ENCODE results near the gene CAMSAP1. TPM values are rescaled to one million over a fixed set of nuclear protein-coding genes. Genes with fewer than 3 reads are reported as not detected.
A peak's percentile ranks its signal among the peaks of the same experiment; 100 is the strongest.

The CAMSAP1 gene
- total and polyA plus RNA-seq, 9 of the 15 experiments (the other 6 are each of a cell fraction or from before 2014, with no cell fraction given), result 1.5 to 28.8 (median 14.3) TPM

DNA sequence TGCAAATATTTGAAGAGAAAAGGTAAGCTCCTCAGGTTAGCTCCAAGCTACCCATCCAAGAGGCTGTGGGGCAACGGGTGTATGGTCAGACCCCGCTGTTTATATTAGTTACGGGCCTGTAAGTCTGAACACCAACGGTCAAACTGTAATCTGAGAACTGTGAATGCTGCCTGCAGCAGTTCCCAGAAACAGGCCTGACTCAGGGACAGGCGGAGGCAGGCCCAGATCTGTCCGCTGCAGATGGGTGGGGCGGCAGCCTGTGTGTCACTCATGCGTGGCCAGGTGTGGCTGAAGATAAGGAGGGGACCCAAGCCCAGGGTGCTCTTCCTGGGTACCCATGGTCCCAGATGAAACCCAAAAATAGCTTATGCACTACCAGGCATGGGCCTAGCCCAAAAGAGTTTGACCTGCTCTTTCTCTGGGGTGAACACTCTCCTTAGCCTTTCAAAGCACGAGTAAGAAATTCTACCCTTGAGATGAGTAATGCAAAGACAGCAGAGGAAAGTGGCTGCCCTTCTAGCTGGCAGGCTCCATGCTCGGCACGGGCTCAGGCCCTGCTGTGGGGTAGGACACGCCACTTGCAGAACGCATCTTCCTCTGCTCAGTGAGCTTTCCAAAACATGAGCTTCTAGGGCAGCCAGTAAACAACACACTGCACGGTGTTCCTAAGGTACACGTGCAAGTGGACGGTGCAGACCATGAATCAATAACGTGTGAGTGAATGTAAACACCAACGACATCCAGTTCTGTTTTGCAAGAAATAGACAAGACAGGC is 44.7 kb upstream of the CAMSAP1 start (continued):
- no peak for TF ChIP-seq ZNF668 (CRISPR knock-in tag; IDR thresholded peaks at IDR 0.05)
- TF ChIP-seq CREB1 (IDR thresholded peaks at IDR 0.05), result peak; percentile 82
- peak; percentile 68; the same call in 1 of the 2 replicates for TF ChIP-seq CREB1 (CRISPR knock-in tag; IDR thresholded peaks at IDR 0.05)
- peak; percentile 80 for TF ChIP-seq MECOM (CRISPR knock-in tag; IDR thresholded peaks at IDR 0.05)
- TF ChIP-seq MAFF (IDR thresholded peaks at IDR 0.05; ENCODE audit: low read length), result no peak
- TF ChIP-seq ARID4B (CRISPR knock-in tag; IDR thresholded peaks at IDR 0.05), result peak; percentile 57; the same call in 1 of the 2 replicates
- TF ChIP-seq KDM5B (IDR thresholded peaks at IDR 0.05; ENCODE audit: insufficient replicate concordance, low read depth, low read length), result peak; percentile 25
- TF ChIP-seq TEAD2 (tag; IDR thresholded peaks at IDR 0.05), result no peak
- TF ChIP-seq ZNF274 (IDR thresholded peaks at IDR 0.05; ENCODE audit: borderline replicate concordance, low read depth, low read length), result peak; percentile 74; the same call in 1 of the 2 replicates
- no peak for TF ChIP-seq FIP1L1 (IDR thresholded peaks at IDR 0.05; ENCODE audit: low read depth, low read length, poor library complexity, severe bottlenecking)
- TF ChIP-seq RUNX1 (IDR thresholded peaks at IDR 0.05; ENCODE audit: low read depth), result peak; percentile 98
- peak; percentile 92 for TF ChIP-seq BHLHE40 (IDR thresholded peaks at IDR 0.05; ENCODE audit: low read length)
- peak in 1 of 2 experiments; percentile 97; a peak in 2 of 4 replicates for TF ChIP-seq ZMIZ1 (IDR thresholded peaks at IDR 0.05; ENCODE audit: low read depth in 2 of 2, low read length in 2 of 2)
- TF ChIP-seq, protein P1, sequence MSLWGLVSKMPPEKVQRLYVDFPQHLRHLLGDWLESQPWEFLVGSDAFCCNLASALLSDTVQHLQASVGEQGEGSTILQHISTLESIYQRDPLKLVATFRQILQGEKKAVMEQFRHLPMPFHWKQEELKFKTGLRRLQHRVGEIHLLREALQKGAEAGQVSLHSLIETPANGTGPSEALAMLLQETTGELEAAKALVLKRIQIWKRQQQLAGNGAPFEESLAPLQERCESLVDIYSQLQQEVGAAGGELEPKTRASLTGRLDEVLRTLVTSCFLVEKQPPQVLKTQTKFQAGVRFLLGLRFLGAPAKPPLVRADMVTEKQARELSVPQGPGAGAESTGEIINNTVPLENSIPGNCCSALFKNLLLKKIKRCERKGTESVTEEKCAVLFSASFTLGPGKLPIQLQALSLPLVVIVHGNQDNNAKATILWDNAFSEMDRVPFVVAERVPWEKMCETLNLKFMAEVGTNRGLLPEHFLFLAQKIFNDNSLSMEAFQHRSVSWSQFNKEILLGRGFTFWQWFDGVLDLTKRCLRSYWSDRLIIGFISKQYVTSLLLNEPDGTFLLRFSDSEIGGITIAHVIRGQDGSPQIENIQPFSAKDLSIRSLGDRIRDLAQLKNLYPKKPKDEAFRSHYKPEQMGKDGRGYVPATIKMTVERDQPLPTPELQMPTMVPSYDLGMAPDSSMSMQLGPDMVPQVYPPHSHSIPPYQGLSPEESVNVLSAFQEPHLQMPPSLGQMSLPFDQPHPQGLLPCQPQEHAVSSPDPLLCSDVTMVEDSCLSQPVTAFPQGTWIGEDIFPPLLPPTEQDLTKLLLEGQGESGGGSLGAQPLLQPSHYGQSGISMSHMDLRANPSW (CRISPR knock-in tag; IDR thresholded peaks at IDR 0.05), result peak; percentile 63; the same call in 1 of the 2 replicates
- TF ChIP-seq RFX1 (IDR thresholded peaks at IDR 0.05), result no peak
- no peak for TF ChIP-seq ILK (tag; IDR thresholded peaks at IDR 0.05; ENCODE audit: borderline replicate concordance, low read depth)
